Effector memory CD8-positive, alpha-beta T cell (primary cell): ENCODE data around the gene GRID1.

ENCODE experiments used
- ATAC-seq: fragments of 150-1000 bp; cut with Tn5 transposase; replicated peaks from 2 replicates; pipeline ENCODE4 v1.10.0; 2021; ENCODE audit warnings: mild to moderate bottlenecking, moderate library complexity
- DNase-seq, 3 experiments: peaks; one replicate each; pipeline ENCODE4 v3.0.0; 2021
- H3K27ac Mint-ChIP-seq, 2 donors: one replicate each; pipeline ENCODE4 v1.8.0; 2022; ENCODE audit warnings: mild to moderate bottlenecking in 2 of 2, mixed read lengths in 2 of 2, moderate library complexity in 2 of 2
- H3K27me3 Mint-ChIP-seq, 2 donors: one replicate each; pipeline ENCODE4 v1.8.0; 2022; ENCODE audit warnings: mixed read lengths in 2 of 2
- H3K36me3 Mint-ChIP-seq: one replicate; pipeline ENCODE4 v1.8.0; 2022; ENCODE audit warnings: mild to moderate bottlenecking, moderate library complexity, mixed read lengths; ENCODE audit not compliant: insufficient read depth
- H3K4me1 Mint-ChIP-seq, 2 donors: one replicate each; pipeline ENCODE4 v1.8.0; 2022; ENCODE audit warnings: low read depth in 2 of 2, mixed read lengths in 2 of 2
- H3K4me3 Mint-ChIP-seq, 2 donors: one replicate each; pipeline ENCODE4 v1.8.0; 2022; ENCODE audit warnings: mild to moderate bottlenecking in 2 of 2, mixed read lengths in 2 of 2, moderate library complexity in 2 of 2
- H3K9me3 Mint-ChIP-seq, 2 donors: one replicate each; pipeline ENCODE4 v1.8.0; 2022; ENCODE audit warnings: mixed read lengths in 2 of 2

GRID1 gene

GRCh38 chr10:86329896-86330680 is 36.5 kb downstream of the GRID1 start:
- peaks cover 12 to 54% of the 10 kb centered on the region in 2 donors for H3K27me3 Mint-ChIP-seq
- H3K36me3 Mint-ChIP-seq = no peaks in the 10 kb centered on the region

GRCh38 chr10:86329093-86329710 is 37.4 kb downstream of the GRID1 start:
- Mint-ChIP-seq H3K9me3 (no peaks in the 10 kb centered on the region), H3K4me3 (no peak overlapping the region), H3K27me3 (peaks cover 12 to 48% of the 10 kb centered on the region in 2 donors), H3K27ac (no peak overlapping the region), H3K36me3 (no peaks in the 10 kb centered on the region), H3K4me1 (no peaks in the 10 kb centered on the region)
- ATAC-seq = no peak
- no peak for DNase-seq

More at GRCh38 chr10:86329896-86330680, 36.5 kb downstream of the GRID1 start:
- Mint-ChIP-seq H3K27ac (no peak overlapping the region), H3K4me3 (no peak overlapping the region), H3K9me3 (no peaks in the 10 kb centered on the region), H3K4me1 (no peaks in the 10 kb centered on the region)
- no peak for ATAC-seq
- no peak for DNase-seq

GRCh38 chr10:86327954-86328725 is 38.5 kb downstream of the GRID1 start:
- Mint-ChIP-seq H3K4me1 (no peaks in the 10 kb centered on the region), H3K36me3 (no peaks in the 10 kb centered on the region), H3K4me3 (no peak overlapping the region), H3K27me3 (peaks cover 10 to 50% of the 10 kb centered on the region in 2 donors), H3K27ac (no peak overlapping the region), H3K9me3 (no peaks in the 10 kb centered on the region)
- ATAC-seq (no peak), DNase-seq (no peak)

- no peak overlapping the region for H3K4me3 Mint-ChIP-seq
- no peak for ATAC-seq
- H3K4me1 Mint-ChIP-seq = no peaks in the 10 kb centered on the region
- peaks cover 13 to 49% of the 10 kb centered on the region in 2 donors for H3K27me3 Mint-ChIP-seq
- no peak overlapping the region for H3K27ac Mint-ChIP-seq
- no peaks in the 10 kb centered on the region for H3K36me3 Mint-ChIP-seq
- DNase-seq = no peak
- H3K9me3 Mint-ChIP-seq = no peaks in the 10 kb centered on the region
Measured at GRCh38 chr10:86325158-86325557, 41.4 kb downstream of the GRID1 start.

- Mint-ChIP-seq H3K4me3 (no peak overlapping the region), H3K4me1 (no peaks in the 10 kb centered on the region), H3K27ac (no peak overlapping the region), H3K27me3 (peaks cover 27 to 68% of the 10 kb centered on the region in 2 donors), H3K9me3 (no peaks in the 10 kb centered on the region), H3K36me3 (no peaks in the 10 kb centered on the region)
- ATAC-seq (no peak), DNase-seq (no peak)
Measured at GRCh38 chr10:86321568-86321967, 45.0 kb downstream of the GRID1 start.

- DNase-seq = no peak
- peaks cover 38 to 72% of the 10 kb centered on the region in 2 donors for H3K27me3 Mint-ChIP-seq
- H3K4me1 Mint-ChIP-seq = no peaks in the 10 kb centered on the region
Measured at GRCh38 chr10:86319676-86320075, 46.9 kb downstream of the GRID1 start.

GRCh38 chr10:86317949-86318725 is 48.5 kb downstream of the GRID1 start:
- Mint-ChIP-seq H3K4me3 (no peak overlapping the region), H3K27ac (no peak overlapping the region), H3K4me1 (no peaks in the 10 kb centered on the region), H3K27me3 (peaks cover 38 to 76% of the 10 kb centered on the region in 2 donors), H3K36me3 (no peaks in the 10 kb centered on the region), H3K9me3 (no peaks in the 10 kb centered on the region)
- ATAC-seq (no peak), DNase-seq (no peak)

More at GRCh38 chr10:86319676-86320075, 46.9 kb downstream of the GRID1 start:
- Mint-ChIP-seq H3K36me3 (no peaks in the 10 kb centered on the region), H3K27ac (no peak overlapping the region), H3K9me3 (no peaks in the 10 kb centered on the region), H3K4me3 (no peak overlapping the region)
- ATAC-seq = no peak

GRCh38 chr10:86316990-86317389 is 49.6 kb downstream of the GRID1 start:
- Mint-ChIP-seq H3K4me3 (no peak overlapping the region), H3K9me3 (no peaks in the 10 kb centered on the region), H3K36me3 (no peaks in the 10 kb centered on the region), H3K4me1 (no peaks in the 10 kb centered on the region), H3K27ac (no peak overlapping the region), H3K27me3 (peaks cover 45 to 79% of the 10 kb centered on the region in 2 donors)
- DNase-seq = no peak
- ATAC-seq = no peak

- Mint-ChIP-seq H3K36me3 (no peaks in the 10 kb centered on the region), H3K9me3 (no peaks in the 10 kb centered on the region), H3K27me3 (peaks cover 38 to 75% of the 10 kb centered on the region in 2 donors), H3K27ac (no peak overlapping the region), H3K4me3 (no peak overlapping the region), H3K4me1 (no peaks in the 10 kb centered on the region)
- no peak for DNase-seq
- no peak for ATAC-seq
Measured at GRCh38 chr10:86316274-86316835, 50.2 kb downstream of the GRID1 start.

- peaks cover 37 to 72% of the 10 kb centered on the region in 2 donors for H3K27me3 Mint-ChIP-seq
- no peak for ATAC-seq
- H3K36me3 Mint-ChIP-seq = no peaks in the 10 kb centered on the region
- no peaks in the 10 kb centered on the region for H3K4me1 Mint-ChIP-seq
- H3K27ac Mint-ChIP-seq = no peak overlapping the region
- H3K4me3 Mint-ChIP-seq = no peak overlapping the region
- no peaks in the 10 kb centered on the region for H3K9me3 Mint-ChIP-seq
- DNase-seq = no peak
Measured at GRCh38 chr10:86315549-86315942, 51.0 kb downstream of the GRID1 start.

- Mint-ChIP-seq H3K4me1 (no peaks in the 10 kb centered on the region), H3K4me3 (no peak overlapping the region), H3K36me3 (no peaks in the 10 kb centered on the region), H3K27me3 (peaks cover 31 to 72% of the 10 kb centered on the region in 2 donors), H3K27ac (no peak overlapping the region), H3K9me3 (no peaks in the 10 kb centered on the region)
- ATAC-seq = no peak
- DNase-seq = no peak
Measured at GRCh38 chr10:86314616-86315548, 51.7 kb downstream of the GRID1 start.

- DNase-seq (no peak), ATAC-seq (no peak)
- Mint-ChIP-seq H3K36me3 (no peaks in the 10 kb centered on the region), H3K9me3 (no peaks in the 10 kb centered on the region), H3K27ac (no peak overlapping the region), H3K4me3 (no peak overlapping the region), H3K4me1 (no peaks in the 10 kb centered on the region), H3K27me3 (peaks cover 22 to 65% of the 10 kb centered on the region in 2 donors)
Measured at GRCh38 chr10:86313621-86314041, 53.0 kb downstream of the GRID1 start.
